ENCODE measurements around the gene CCDC180. TPM values are rescaled to one million over a fixed set of nuclear protein-coding genes. Genes with fewer than 3 reads are reported as not detected.

The CCDC180 gene
- total RNA-seq, 2 donors from 2014 or later = 5.8 to 9.7 TPM

DNA sequence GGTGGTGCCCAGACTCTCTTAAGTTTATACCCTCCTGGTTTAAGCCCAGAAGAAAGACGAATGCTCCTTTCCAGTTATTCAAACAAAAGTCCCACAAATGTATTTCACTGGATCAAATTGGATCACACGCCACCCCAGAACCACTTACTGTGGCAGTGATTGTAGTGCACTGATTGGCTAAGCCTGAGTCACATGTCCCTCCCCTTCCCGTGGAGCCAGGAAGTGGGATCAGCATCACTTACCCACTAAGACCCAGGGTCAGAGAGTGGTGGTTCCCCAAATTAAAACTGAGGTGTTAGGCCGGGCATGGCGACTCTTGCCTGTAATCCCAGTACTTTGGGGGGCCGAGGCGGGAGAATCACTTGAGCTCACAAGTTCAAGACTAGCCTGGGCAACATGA is 29.5 kb upstream of the CCDC180 start:
- no peak overlapping the region for H3K4me3 ChIP-seq
- DNase-seq (ENCODE audit: low spot score) (no peak), ATAC-seq (ENCODE audit: insufficient number of reproducible peaks, low FRiP score, low read depth) (peak; percentile 55)
- H3K9me3 ChIP-seq = no peaks in the 10 kb centered on the region
- H3K27ac ChIP-seq = no peak overlapping the region
- peaks cover 41% of the 10 kb centered on the region for H3K36me3 ChIP-seq
- H3K4me1 ChIP-seq (ENCODE audit: control insufficient read depth in 1 of 2, low read depth in 2 of 2) = no peaks in the 10 kb centered on the region
- H3K27me3 ChIP-seq (replicated peaks; ENCODE audit: insufficient read depth) = no peaks in the 10 kb centered on the region
- TF ChIP-seq, protein P1, sequence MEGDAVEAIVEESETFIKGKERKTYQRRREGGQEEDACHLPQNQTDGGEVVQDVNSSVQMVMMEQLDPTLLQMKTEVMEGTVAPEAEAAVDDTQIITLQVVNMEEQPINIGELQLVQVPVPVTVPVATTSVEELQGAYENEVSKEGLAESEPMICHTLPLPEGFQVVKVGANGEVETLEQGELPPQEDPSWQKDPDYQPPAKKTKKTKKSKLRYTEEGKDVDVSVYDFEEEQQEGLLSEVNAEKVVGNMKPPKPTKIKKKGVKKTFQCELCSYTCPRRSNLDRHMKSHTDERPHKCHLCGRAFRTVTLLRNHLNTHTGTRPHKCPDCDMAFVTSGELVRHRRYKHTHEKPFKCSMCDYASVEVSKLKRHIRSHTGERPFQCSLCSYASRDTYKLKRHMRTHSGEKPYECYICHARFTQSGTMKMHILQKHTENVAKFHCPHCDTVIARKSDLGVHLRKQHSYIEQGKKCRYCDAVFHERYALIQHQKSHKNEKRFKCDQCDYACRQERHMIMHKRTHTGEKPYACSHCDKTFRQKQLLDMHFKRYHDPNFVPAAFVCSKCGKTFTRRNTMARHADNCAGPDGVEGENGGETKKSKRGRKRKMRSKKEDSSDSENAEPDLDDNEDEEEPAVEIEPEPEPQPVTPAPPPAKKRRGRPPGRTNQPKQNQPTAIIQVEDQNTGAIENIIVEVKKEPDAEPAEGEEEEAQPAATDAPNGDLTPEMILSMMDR (IDR thresholded peaks at IDR 0.05) = no peak

DNA sequence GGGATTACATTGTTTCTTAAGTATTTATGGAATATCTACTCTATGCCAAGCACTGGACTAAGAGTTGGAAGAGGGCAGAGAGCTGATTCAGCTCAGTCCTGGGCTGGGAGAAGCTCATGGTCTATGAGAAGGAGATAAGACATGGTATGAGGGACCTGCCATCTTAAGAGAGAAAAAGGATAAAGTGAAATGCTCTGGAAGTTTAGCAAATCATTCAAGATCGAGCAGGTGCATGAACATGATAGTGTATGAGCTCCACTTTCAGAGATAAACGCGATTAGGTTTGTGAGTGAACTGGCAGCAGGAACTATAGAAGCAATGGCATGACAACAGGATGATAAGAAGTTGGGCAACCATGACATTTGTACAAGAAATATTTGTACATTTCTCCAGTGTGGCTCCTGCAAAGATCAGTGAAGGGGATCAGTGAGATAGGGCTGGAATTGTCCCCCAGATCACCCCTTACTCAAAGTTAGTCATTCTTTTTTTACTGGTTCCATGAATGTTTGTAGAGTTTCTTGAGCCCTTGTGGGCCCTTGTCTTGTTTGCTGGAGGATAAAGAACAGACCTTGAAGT is 26.6 kb upstream of the CCDC180 start:
- no peaks in the 10 kb centered on the region for H3K27me3 ChIP-seq (replicated peaks; ENCODE audit: insufficient read depth)
- ATAC-seq (ENCODE audit: insufficient number of reproducible peaks, low FRiP score, low read depth) (no peak), DNase-seq (ENCODE audit: low spot score) (no peak)
- H3K4me1 ChIP-seq (ENCODE audit: control insufficient read depth in 1 of 2, low read depth in 2 of 2) = no peaks in the 10 kb centered on the region
- TF ChIP-seq, protein P1 (IDR thresholded peaks at IDR 0.05) = no peak
- no peak overlapping the region for H3K27ac ChIP-seq
- peaks cover 51% of the 10 kb centered on the region for H3K36me3 ChIP-seq
- no peak overlapping the region for H3K4me3 ChIP-seq
- H3K9me3 ChIP-seq = no peaks in the 10 kb centered on the region

DNA sequence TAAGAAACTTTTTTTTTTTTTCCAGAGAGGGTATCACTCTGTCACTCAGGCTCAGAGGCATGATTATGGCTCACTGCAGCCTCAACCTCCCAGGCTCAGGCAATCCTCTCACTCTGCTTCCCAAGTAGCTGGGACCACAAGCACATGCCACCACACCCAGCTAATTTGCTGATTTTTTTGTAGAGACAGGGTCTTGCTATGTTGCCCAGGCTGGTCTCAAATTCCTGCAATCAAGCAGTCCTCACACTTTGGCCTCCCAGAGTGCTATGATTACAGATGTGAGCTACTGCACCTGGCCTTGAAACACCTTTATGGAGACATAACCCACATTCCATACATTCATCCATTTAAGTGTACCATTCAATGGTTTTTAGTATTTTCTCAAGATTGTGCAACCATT is 23.7 kb upstream of the CCDC180 start:
- ATAC-seq (ENCODE audit: insufficient number of reproducible peaks, low FRiP score, low read depth) = no peak
- Histone ChIP-seq H3K9me3 (no peaks in the 10 kb centered on the region), H3K27ac (no peak overlapping the region), H3K36me3 (peaks cover 43% of the 10 kb centered on the region), H3K4me3 (no peak overlapping the region), H3K4me1 (ENCODE audit: control insufficient read depth in 1 of 2, low read depth in 2 of 2) (no peaks in the 10 kb centered on the region), H3K27me3 (replicated peaks; ENCODE audit: insufficient read depth) (no peaks in the 10 kb centered on the region)
- DNase-seq (ENCODE audit: low spot score) = no peak
- TF ChIP-seq, protein P1 (IDR thresholded peaks at IDR 0.05) = no peak

DNA sequence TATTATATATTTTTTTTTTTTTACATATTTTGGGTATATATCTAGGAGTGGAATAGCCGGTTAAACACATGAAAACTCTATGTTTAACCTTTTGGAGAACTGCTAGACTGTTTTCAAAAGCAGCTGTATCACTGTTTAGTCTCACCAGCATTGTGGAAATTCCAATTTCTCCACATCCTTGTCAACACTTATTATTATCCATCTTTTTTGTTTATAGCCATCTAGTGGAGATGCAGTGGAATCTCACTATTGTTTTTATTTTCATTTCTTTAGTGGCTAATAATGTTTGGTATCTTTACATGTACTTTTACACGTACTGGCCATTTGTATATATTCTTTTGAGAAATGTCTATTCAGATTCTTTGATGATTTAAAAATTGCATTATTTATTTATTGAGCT is 22.7 kb upstream of the CCDC180 start:
- Histone ChIP-seq H3K4me1 (ENCODE audit: control insufficient read depth in 1 of 2, low read depth in 2 of 2) (no peaks in the 10 kb centered on the region), H3K27me3 (replicated peaks; ENCODE audit: insufficient read depth) (no peaks in the 10 kb centered on the region), H3K4me3 (no peak overlapping the region), H3K9me3 (no peaks in the 10 kb centered on the region), H3K36me3 (peaks cover 45% of the 10 kb centered on the region), H3K27ac (no peak overlapping the region)
- TF ChIP-seq, protein P1 (IDR thresholded peaks at IDR 0.05) = no peak
- no peak for ATAC-seq (ENCODE audit: insufficient number of reproducible peaks, low FRiP score, low read depth)
- no peak for DNase-seq (ENCODE audit: low spot score)

DNA sequence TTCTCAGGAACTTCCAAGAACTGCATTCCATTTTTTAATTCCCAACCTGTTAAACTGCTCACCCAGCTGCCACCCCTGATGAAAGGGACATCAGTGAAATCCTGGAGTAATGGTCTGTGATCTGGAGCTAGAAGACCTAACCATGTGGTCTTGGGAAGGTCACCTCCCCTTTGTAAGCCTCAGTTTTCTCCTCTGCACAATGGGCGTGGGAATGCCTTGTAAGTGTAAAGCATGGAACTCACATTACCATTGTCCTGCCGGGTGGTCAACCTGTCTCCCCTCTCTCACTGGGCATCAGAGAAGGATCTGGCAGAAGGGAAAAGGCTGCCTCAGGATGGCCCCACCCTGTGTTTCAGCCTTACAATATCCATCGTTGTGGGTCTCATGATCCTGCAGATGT is 15.3 kb upstream of the CCDC180 start:
- Histone ChIP-seq H3K4me1 (ENCODE audit: control insufficient read depth in 1 of 2, low read depth in 2 of 2) (no peaks in the 10 kb centered on the region), H3K9me3 (no peaks in the 10 kb centered on the region), H3K27me3 (replicated peaks; ENCODE audit: insufficient read depth) (no peaks in the 10 kb centered on the region), H3K27ac (no peak overlapping the region), H3K4me3 (no peak overlapping the region), H3K36me3 (peaks cover 47% of the 10 kb centered on the region)
- ATAC-seq (ENCODE audit: insufficient number of reproducible peaks, low FRiP score, low read depth) = no peak
- TF ChIP-seq, protein P1 (IDR thresholded peaks at IDR 0.05) = no peak
- DNase-seq (ENCODE audit: low spot score) = no peak
